GM04504 (cell line): ENCODE data around the gene SUGCT.
"Not testable (repeated sequence)": the region's sequence is repeated elsewhere in the genome, so short reads cannot be mapped to it uniquely, and the experiment has no call there.

ENCODE experiments used
- DNase-seq: peaks from one replicate; pipeline ENCODE4 v3.0.0-alpha.2; 2012; ENCODE audit warnings: low read depth

The SUGCT gene

DNA sequence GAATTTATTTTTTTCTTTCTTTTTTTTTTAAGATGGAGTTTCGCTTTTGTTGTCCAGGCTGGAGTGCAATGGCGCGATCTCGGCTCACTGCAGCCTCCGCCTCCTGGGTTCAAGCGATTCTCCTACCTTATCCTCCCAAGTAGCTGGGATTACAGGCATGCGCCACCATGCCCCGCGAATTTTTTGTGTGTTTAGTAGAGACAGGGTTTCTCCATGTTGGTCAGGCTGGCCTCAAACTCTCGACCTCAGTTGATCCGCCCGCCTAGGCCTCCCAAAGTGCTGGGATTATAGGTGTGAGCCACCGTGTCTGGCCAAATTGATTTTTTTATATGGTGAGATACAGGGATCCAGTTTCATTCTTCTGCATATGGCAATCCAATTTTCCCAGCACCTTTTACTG is 5.1 kb downstream of the SUGCT start:
- DNase-seq = not testable (repeated sequence)

DNA sequence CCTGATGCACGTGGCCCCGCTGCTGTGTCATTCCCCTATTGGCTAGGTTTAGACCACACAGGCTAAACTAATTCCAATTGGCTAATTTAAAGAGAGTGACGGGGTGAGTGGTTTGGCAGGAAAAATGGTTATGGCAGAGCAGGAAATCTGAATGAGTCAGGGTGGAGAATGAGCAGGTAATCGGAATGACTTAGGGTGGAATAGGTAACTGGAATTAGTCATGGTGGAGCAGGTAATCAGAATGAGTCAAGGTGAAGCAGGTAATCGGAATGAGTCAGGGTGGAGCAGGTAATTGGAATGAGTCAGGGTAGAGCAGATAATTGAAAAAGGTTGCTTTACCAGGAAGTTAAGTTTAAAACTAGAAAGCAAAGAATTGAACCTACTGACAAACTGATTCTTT is 7.1 kb downstream of the SUGCT start:
- not testable (repeated sequence) for DNase-seq

DNA sequence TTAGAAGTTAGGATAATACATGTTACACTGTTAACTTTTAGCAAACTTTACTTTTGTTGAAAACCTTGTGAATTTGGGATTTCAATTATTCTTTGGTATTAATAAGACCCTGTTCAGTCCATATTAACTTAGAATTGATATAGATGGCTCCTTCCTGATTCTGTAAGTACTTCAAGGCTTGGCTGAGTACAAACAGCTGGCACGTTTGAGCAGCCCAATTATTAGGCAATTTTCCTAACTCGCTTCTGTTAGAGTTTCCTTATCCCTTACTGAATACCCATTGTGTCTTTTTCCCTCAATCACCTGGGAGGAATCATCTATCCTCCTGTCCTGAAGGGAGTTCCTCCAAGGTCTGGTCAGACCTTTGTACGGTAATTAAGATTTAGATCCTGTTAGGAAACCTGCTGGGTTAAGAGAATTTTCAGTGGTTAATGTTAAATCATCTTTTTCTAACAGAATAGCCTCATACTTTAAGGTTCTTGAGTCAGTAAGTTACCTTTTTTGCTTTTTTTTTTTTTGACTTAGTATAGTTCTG is 10.9 kb downstream of the SUGCT start:
- not testable (repeated sequence) for DNase-seq

DNA sequence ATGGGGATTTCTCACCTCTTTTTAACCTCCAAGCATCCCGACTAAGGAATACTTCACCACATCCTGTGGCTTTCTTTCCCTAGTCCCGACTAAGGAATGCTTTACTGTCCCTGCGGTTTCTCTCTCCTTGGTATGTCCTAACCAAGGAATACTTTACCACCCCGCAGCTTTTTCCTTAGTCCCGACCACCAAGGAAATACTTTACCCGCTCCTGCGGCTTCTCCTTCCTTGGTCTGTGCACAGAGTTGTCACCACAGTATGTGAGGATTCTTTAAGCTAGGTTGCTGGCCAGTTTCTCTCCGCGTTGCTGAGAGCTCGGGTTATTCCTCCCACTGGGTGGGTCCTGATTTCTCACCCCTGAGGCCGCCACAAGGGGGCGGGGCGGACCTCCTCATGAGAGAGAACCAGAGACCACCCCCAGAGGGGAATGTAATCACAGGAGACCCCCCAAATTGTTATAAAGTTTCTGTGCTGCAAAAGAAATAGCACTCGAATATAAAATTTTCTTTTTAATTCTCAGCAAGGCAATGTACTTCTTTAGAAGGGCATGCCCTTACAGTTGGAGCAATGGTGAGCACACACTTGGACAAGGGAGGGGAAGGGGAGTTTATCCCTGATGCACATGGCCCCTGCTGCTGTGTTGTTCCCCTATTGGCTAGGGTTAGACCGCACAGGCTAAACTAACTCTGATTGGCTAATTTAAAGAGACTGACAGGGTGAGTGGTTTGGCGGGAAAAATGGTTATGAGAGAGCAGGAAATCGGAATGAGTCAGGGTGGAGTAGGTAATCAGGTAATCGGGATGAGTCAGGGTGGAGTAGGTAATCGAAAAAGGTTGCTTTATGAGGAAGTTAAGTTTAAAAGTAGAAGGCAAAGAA is 12.8 kb downstream of the SUGCT start:
- DNase-seq = no peak

DNA sequence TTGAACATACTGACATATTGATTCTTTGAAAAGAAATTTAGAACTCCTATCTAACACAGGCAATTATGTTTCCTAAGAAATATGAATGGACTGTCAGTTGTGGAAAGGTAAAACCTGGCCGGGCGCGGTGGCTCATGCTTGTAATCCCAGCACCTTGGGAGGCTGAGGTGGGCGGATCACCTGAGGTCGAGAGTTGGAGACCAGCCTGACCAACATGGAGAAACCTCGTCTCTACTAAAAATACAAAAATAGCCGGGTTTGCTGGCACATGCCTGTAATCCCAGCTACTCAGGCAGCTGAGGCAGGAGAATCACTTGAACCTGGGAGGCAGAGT is 13.4 kb downstream of the SUGCT start:
- not testable (repeated sequence) for DNase-seq

DNA sequence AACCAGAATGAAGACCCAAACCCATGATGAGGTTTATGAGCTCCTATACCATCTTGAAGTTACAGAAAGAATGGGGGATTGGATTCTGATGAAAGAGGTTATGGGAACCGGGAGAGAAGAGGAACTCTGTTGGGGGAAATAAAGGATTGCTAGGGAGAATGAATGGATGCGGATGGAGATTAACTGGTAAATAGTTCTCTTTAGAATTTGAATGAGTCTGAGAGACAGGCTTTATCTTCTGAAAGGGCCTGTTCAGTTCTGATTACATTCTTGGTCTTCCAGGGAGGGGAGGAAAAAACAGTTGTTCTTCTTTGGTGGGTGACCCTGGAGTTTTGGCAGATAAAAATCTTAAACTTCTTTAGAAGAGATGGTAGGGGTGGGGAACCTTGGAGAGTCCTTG is 13.9 kb downstream of the SUGCT start:
- no peak for DNase-seq

DNA sequence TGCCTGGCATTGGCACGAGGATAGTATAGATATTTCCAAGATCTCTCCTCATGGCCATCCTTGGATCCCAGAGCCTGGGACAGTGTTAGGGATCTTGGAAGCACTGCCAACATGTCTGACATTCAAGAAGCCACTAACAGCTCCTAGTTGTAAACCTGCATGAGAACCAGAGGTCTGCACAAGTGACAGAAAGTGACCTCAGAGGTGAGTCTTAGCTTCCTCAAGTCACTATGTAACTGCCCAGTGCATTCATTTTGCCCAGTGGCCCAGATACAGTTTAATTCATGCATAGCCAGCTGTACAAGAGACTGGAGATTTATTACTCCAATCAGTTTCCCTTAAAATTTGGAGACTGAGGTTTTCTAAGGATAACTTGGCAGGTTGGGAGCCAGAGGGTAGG is 16.7 kb downstream of the SUGCT start:
- DNase-seq = no peak

DNA sequence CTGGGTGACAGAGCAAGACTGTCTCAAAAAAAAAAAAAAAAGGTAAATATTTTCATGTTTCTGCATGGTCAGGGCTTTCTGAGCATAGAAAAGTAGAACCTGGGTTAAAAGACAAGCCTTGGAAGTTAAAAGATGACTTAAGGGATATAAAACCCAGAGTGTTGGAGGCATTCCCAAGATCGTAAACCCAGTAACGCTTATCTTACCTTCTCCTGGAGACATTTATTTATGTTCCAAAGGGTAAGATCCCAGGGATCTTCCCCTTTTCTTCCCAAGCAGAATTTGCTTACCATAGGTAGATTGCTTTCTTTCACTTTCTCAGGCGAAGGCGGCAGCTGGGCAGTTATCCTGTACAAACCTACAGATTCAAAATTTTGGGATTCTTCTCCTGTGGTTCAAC is 22.2 kb downstream of the SUGCT start:
- DNase-seq = no peak

DNA sequence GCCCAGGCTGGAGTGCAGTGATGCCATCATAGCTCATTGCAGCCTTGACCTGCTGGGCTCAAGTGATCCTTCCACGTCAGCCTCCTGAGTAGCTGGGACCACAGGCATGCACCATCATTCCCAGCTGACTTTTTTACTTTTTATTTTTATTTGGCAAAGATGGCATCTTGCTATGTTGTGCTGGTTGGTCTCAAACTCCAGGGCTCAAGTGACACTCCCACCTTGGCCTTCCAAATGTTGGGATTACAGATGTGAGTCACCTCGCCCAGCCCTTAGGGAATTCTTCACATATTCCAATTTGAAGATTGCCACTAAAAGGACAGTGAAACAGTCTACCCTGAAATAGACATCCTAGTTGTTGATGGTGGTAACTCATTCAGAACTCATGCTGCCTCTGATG is 27.7 kb downstream of the SUGCT start:
- DNase-seq = no peak

DNA sequence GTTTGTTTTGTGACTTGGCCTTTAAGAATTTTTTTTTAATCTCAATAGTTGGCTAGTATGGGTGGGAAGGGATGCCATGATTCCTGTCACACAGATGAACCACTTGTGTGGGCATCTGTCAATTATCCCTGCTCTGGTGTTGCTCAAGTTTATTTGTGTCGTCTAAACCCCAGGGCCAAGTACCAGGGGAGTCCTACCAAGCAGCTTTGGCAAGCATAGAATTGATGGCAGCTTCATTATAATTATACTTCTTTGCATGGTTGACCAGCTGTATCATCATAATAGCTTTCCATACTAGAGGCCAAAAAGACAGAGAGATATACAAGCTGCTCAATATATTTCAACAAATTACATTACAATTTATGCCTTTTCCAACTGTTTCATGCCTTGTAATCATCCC is 30.4 kb downstream of the SUGCT start:
- DNase-seq = no peak

DNA sequence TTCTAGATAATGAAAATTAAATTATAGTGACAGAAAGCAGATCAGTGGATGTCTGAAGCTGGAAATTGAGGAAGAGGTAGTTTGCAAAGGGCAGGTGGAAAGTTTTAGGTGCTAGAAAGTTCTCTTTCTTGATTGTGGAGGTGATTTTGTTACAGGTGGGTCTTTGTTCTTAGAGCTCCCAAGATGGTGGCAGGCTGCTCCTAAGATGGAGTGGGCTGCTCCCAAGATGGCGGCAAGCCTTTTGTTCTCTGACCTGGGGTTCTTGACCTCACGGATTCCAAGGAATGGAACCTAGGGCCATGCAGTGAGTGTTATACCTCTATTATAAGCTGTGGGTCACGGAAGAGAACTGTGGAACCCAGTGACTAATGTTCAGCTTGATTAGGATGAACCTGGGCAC is 32.5 kb downstream of the SUGCT start:
- DNase-seq = no peak

DNA sequence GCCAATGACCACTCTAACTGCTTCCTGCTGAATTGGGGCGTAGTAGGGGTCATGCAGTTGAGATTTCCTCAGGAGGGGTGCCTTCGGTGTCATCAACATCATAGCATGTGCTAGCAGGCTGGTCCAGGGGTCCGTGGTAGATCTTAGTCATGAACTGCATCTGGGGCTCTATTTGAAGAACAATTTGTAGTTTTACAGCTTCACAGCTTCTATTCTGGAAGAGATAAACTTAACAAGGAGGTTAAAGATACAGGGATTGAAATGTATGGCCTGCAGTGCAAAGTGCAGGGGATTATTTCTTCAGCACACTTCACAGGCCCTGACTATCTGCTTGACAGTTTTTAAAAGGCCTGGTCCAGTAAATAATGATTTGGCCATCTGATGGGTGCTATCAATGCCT is 33.5 kb downstream of the SUGCT start:
- DNase-seq = not testable (repeated sequence)

DNA sequence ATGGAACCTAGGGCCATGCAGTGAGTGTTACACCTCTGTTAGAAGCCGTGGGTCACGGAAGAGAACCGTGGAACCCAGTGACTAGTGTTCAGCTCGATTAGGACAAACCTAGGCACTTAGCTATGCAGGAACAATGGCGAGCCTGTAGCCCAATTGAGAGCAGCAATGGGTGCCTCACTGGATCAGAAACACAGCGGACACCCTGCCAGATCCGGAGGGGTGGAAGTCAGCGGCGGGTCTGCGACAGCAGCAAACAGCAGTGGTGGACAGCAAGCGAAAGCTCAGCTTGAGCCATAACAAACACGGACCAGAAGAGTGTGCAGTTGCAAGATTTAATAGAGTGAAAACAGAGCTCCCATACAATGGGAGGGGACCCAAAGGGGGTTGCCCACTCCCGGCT is 38.3 kb downstream of the SUGCT start:
- DNase-seq = not testable (repeated sequence)

DNA sequence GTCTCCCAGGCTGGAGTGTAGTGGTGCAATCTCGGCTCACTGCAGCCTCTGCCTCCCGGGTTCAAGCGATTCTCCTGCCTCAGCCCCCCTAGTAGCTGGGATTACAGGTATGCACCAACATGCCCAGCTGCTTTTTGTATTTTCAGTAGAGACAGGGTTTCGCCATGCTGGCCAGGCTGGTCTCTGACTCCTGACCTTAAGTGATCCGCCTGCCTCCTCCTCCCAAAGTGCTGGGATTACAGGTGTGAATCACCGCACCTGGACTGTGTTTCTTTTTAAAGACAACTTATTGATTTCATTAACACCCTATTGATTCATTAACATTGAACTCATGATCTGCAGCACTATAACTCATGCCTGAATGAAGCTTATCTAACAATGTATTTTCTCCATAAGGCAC is 40.5 kb downstream of the SUGCT start:
- DNase-seq = not testable (repeated sequence)

DNA sequence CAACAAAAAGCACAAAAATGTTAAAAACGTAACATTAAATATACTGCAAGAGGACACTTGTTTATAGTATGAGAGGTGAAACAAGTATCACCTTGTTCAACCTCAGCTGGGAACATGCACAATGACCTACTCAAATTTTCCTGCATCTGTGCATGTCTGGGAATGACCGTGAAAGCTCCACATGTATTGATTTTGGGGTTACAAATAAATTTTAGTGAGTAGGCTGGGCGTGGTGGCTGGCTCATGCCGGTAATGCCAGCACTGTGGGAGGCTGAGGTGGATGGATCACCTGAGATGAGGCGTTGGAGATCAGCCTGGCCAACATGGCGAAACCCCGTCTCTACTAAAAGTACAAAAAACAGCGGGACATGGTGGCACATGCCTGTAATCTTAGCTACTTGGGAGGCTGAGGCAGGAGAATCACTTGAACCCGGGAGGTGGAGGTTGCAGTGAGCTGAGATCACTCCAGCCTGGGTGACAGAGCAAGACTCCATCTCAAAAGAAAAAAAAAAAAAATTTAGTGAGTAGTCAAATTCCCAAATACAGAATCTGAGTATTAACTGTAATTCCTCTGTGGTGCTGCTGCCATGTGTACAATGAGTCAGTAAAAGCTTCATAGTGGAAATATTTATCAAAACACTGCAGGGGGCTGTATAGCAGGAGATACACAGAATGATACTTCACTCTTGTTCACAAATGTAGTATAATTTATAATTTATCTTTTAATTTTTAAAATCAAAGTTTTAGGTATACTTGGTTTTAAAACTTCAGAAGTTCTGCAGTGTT is 41.1 kb downstream of the SUGCT start:
- DNase-seq = peak; percentile 14

DNA sequence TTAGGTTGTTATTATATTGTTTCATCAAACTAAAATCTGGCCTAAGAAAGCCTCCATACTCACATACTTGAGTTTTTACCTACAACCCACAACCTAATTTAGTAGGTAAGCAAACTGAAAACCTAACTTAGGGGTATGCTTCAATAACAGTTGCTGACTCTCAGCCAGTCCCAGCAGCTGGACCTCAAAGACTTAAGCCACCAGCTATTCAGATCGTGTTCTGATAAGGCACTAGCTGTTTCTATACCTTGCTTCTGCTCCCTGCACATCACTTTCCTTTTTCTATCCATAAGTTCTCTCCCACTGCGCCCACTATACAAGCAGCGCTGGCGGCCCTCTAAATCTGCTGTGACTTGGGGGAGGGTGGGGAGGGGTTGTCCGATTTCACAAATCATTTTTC is 42.3 kb downstream of the SUGCT start:
- no peak for DNase-seq

DNA sequence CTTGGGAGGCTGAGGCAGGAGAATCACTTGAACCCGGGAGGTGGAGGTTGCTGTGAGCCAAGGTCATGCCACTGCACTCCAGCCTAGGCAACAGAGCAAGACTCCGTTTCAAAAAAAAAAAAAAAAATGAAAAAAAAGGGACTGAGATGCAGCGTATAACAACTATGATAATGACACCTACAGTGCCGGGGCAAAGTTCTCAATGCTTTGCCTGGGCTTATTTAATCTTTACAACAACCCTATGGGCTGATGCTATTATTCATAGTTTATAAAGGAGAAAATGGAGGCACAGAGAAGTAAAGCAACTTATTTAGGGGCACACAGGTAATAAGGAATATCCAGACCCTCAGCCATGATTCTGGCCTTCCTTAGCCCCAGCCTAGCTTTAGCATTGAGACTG is 47.6 kb downstream of the SUGCT start:
- DNase-seq = no peak

DNA sequence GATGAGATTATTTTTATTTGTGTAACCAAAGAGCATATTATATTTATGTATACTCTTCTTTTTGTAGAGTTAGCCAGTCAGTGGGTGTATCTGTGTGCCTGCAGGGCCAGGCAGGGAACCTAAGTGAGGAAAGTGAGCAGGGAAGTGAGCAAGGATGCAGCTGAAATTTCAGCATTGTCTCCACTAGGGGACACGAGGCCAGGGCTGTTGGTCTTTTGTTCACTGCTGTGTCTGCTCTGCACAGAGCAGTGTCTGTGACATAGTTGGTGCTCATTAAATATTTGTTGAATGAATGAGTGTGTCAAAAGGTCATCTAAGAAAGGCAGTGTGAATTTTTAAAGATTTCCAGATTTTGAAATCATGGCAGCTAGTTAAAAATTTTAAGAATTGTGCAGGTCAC is 51.8 kb downstream of the SUGCT start:
- DNase-seq = no peak

DNA sequence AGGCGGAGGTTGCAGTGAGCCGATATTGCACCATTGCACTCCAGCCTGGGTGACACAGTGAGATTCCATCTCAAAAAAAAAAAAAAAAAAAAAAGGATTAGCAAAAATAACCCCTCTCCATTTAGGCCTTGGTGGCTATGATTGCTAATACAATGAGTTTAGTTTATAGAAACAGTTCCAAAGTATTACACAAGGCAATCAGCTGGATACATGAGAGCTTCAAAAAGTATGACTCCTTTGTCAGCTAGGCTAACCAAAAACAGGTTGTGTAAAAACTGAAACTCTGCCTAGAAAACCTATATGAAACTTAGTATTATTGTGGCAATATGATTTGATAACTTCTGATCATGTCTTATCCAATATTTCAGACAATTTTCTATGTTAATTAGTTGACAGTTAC is 57.2 kb downstream of the SUGCT start:
- DNase-seq = peak; percentile 29

DNA sequence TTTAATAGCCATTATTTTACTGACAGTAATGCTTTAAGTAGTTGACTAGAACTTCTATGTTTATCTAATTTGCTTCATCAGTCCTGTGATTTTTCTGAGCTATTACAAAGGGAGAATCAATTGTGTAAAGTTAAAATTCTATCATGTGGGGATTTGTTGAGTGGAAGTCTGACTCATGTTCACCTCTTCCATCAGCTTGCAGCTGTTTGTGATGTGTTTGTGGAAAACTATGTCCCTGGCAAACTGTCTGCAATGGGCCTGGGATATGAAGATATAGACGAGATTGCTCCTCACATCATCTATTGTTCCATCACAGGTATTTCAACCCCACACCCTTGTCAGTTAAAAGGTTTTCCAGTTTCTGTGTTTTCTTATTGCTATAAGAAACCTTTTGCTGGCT is 59.9 kb downstream of the SUGCT start:
- DNase-seq = peak; percentile 33

DNA sequence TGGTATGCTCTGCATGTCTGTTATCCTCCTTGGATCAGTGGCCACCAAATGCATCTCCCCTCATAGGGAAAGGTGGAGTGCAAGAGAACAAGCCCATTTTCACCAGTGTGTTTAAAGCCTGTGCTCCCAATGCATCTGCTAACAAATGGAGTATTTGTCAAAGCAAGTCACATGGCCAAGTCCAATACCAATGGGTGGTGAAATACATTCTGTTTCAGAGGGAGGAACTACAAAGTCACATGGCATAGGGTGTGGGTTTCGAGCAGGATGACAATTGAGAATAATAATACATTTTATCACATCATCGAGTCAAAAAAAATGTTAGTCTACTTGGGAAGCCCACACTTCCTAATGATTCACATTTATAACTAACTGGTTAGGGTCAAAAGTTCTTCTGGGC is 62.7 kb downstream of the SUGCT start:
- DNase-seq = no peak

DNA sequence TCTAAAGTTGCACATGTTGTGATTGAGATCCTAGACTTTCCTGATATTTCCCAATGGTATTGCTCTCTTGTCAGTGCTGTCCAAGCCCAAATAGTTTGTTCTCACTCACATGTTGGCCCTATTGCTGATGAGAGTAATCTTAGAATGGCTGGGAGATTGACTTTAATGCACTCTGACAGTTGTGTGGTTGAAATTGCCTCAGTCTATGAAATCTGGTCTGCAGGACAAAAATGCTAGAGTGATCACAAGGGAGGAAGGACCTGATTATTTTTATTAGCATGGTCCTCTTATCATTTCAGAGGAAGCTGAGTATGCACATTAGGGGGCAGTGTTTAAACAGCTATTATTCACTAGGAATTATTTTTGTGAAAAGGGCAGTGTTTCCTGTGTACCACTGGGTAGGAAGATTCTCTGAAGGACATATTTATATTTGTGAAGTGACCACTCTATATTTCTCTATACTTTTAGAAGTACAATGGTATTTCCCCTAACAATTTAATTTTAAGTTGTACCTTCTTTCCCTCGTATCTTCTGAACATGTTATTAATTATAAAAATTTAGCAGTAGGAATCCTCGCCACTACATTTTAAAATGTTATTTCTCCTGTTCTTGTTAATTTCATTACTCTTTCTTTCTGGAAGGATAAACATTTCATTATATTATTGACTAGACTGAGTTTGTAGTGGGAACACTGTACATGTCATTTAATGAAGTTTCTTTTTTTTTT is 64.4 kb downstream of the SUGCT start:
- peak; percentile 16 for DNase-seq

DNA sequence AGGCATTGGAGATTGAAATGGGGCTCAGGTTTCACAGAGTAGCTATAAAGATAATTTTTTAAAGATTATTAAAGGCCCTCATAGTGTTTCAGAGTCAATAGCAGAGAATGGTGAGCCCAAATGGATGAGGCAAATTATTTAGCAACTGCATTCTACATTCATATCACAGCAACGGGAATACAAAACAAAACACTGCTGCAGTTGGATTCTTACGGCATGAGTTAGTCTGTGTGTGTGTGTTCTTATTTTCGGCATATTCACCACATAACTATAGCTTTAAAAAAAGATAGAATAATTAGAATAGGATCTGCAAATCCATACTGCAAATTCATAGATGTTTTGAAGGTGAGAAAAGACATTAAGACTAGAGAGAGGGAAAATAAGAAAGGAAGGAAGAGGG is 66.0 kb downstream of the SUGCT start:
- no peak for DNase-seq
